Measurements from ENCODE around the gene DESI2. TPM values are rescaled to one million over a fixed set of nuclear protein-coding genes. Genes with fewer than 3 reads are reported as not detected.
"Not testable (repeated sequence)": the region's sequence is repeated elsewhere in the genome, so short reads cannot be mapped to it uniquely, and the experiment has no call there.

DESI2 gene
- total RNA-seq, 2 experiments from 2014 or later: 28.0 to 31.3 TPM

DNA sequence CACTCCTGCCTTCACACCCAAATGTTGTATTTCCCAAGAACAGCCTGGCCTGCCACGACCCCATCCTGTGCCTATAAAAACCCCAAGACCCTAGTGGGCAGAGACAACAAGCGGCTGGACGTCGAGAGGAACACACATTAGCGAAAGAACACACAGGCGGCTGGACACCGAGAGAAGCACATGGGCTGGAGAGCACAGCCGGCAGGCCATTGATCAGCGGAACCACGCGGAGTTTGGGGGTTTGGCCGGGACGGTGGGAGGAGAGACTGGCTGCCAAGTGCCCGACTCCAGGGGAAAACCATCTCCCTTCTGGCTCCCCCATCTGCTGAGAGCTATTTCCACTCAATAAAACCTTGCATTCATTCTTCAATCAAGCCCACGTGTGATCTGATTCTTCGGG, 10.4 kb upstream of the DESI2 start:
- ATAC-seq (ENCODE audit: low read depth): no peak
- H3K27ac Mint-ChIP-seq: no peak overlapping the region

GRCh38 chr1:244642988-244643387, 9.9 kb upstream of the DESI2 start:
- no peak for ATAC-seq (ENCODE audit: low read depth)
- H3K27ac Mint-ChIP-seq: no peak overlapping the region

More for the DNA sequence above, 10.4 kb upstream of the DESI2 start:
- Mint-ChIP-seq H3K36me3 (no peaks in the 10 kb centered on the region), H3K4me3 (no peak overlapping the region), H3K9me3 (no peaks in the 10 kb centered on the region), H3K27me3 (peaks cover 4% of the 10 kb centered on the region), H3K4me1 (no peaks in the 10 kb centered on the region)
- POLR2A ChIA-PET: no interaction called here
- DNase-seq: no peak

GRCh38 chr1:244645414-244645813, 7.5 kb upstream of the DESI2 start:
- Mint-ChIP-seq H3K27me3 (peaks cover 4% of the 10 kb centered on the region), H3K4me1 (peaks cover 2% of the 10 kb centered on the region), H3K9me3 (no peaks in the 10 kb centered on the region), H3K36me3 (no peaks in the 10 kb centered on the region), H3K4me3 (no peak overlapping the region), H3K27ac (no peak overlapping the region)
- POLR2A ChIA-PET: no interaction called here
- no peak for DNase-seq
- no peak for ATAC-seq (ENCODE audit: low read depth)

More at GRCh38 chr1:244642988-244643387, 9.9 kb upstream of the DESI2 start:
- Mint-ChIP-seq H3K36me3 (no peaks in the 10 kb centered on the region), H3K4me3 (no peak overlapping the region), H3K9me3 (no peaks in the 10 kb centered on the region), H3K27me3 (peaks cover 4% of the 10 kb centered on the region), H3K4me1 (no peaks in the 10 kb centered on the region)
- no peak for DNase-seq
- POLR2A ChIA-PET: no interaction called here

GRCh38 chr1:244645890-244646289, 7.0 kb upstream of the DESI2 start:
- ATAC-seq (ENCODE audit: low read depth) (no peak), DNase-seq (no peak)
- H3K9me3 Mint-ChIP-seq: no peaks in the 10 kb centered on the region
- no peak overlapping the region for H3K27ac Mint-ChIP-seq
- POLR2A ChIA-PET: no interaction called here
- no peaks in the 10 kb centered on the region for H3K36me3 Mint-ChIP-seq
- peaks cover 4% of the 10 kb centered on the region for H3K27me3 Mint-ChIP-seq
- peaks cover 5% of the 10 kb centered on the region for H3K4me1 Mint-ChIP-seq
- no peak overlapping the region for H3K4me3 Mint-ChIP-seq

DNA sequence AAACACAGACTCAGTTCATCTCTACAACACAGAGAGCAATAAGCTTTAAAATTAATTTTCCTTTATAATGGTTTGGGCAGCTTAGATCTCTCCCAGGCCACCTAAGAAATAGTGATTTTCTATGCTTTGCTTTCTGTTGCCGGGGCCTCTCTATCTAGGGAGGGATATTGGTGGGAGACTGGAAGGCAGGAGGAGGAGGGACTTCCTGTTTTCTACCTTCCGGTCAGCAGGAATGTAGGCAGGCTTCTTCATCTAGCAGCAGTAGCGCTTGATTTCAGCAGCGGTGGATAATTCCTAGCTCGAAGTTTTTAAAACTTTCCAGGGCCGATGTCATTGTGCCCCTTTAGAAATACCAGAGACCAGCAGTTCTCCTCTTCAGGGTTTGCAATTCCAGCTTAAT, 5.1 kb upstream of the DESI2 start:
- Mint-ChIP-seq H3K36me3 (peaks cover 2% of the 10 kb centered on the region), H3K9me3 (no peaks in the 10 kb centered on the region), H3K4me3 (no peak overlapping the region), H3K27ac (no peak overlapping the region), H3K27me3 (no peaks in the 10 kb centered on the region), H3K4me1 (peaks cover 14% of the 10 kb centered on the region)
- POLR2A ChIA-PET: no interaction called here
- DNase-seq (no peak), ATAC-seq (ENCODE audit: low read depth) (no peak)

DNA sequence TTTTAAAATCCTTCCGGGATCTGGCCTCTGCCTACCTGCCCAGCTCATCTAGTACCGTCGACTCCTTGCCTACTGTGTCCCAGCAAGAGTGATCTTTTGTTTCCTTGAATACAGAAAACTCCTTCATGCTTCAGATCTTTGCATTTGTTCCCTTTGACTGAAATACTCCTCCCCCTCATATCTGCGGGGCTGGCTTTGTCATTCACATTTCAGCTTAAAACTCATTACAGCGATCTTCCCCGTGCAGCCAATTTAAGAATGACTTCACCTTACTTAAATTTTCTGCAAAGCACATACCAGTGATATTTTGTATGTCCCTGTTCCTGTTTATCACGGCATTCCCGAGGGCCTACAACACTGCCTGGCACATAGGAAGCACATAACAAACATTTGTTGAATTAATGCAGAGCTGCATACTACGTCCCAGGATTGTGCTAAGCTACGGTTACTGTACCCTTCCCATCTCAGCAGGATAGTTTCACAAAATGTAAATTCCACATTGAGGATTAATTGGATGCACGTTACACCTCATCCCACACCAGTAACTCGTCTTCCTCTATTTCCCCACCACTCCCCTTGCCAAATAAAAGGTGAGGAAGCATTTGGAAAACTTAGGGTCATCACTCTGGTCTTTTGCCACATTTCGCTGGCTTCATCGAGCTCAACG, 837 bp upstream of the DESI2 start:
- Mint-ChIP-seq H3K27me3 (no peaks in the 10 kb centered on the region), H3K9me3 (no peaks in the 10 kb centered on the region)

DNA sequence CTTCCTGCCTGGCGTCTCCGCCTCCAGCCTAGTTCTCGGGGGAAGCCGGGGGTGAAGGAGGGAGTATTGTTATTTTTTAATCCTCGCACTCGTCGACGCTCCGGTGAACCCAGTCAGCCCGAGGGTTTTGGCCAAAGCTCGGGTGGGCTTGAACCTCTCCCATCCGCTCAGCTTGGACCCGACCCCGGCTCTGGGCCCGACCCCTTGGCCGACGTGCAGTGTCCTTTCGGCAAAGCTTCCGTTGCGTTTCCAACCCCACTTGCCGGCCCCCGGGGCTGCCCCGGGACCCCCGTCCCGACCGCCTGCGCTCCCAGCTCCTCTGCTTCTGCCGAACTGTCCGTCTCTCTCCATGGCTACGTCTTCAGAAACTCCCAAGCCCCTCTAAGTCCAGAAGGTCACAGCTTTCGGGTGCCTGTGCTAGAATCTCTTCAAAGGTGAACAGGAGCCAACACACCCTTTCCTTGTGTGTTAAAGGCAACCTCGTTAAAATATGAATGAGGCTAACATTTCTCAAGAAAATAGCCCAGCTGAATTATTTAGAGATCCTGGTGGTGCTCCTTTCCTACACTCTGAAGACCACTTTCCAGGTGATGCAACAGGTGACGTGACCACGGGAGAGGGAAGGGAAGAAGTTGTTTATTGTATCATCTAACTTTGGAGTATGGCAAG, 647 bp downstream of the DESI2 start:
- Mint-ChIP-seq H3K9me3 (no peaks in the 10 kb centered on the region), H3K27ac (no peak overlapping the region), H3K4me3 (no peak overlapping the region), H3K27me3 (no peaks in the 10 kb centered on the region), H3K36me3 (peaks cover 25% of the 10 kb centered on the region), H3K4me1 (peaks cover 23% of the 10 kb centered on the region)
- DNase-seq (no peak), ATAC-seq (ENCODE audit: low read depth) (no peak)
- POLR2A ChIA-PET: interaction anchor here (0.9 to 2.7 kb wide), 7 partner anchors 77 to 318 kb away, joined by 3 to 11 read pairs (median 4); partner anchors contain the start of gene CATSPERE

More for the DNA sequence above, 837 bp upstream of the DESI2 start:
- ATAC-seq (ENCODE audit: low read depth) (no peak), DNase-seq (no peak)
- peaks cover 18% of the 10 kb centered on the region for H3K4me1 Mint-ChIP-seq
- POLR2A ChIA-PET: interaction anchor here (1.0 to 2.7 kb wide), 5 partner anchors 13 to 319 kb away, joined by 4 to 11 read pairs (median 7); partner anchors contain the start of genes COX20 and HNRNPU
- peak overlapping the region; percentile 84 for H3K27ac Mint-ChIP-seq
- peak overlapping the region; percentile 88 for H3K4me3 Mint-ChIP-seq
- peaks cover 10% of the 10 kb centered on the region for H3K36me3 Mint-ChIP-seq

- DNase-seq: no peak
- peaks cover 23% of the 10 kb centered on the region for H3K4me1 Mint-ChIP-seq
- no peak for ATAC-seq (ENCODE audit: low read depth)
- no peaks in the 10 kb centered on the region for H3K27me3 Mint-ChIP-seq
- POLR2A ChIA-PET: interaction anchor here (1.0 to 2.7 kb wide), 5 partner anchors 76 to 211 kb away, joined by 3 to 11 read pairs (median 4); partner anchors contain the start of gene CATSPERE
- peaks cover 29% of the 10 kb centered on the region for H3K36me3 Mint-ChIP-seq
- H3K9me3 Mint-ChIP-seq: no peaks in the 10 kb centered on the region
- no peak overlapping the region for H3K27ac Mint-ChIP-seq
- H3K4me3 Mint-ChIP-seq: no peak overlapping the region
These were observed 1.4 kb downstream of the DESI2 start for GRCh38 chr1:244654108-244655038.

DNA sequence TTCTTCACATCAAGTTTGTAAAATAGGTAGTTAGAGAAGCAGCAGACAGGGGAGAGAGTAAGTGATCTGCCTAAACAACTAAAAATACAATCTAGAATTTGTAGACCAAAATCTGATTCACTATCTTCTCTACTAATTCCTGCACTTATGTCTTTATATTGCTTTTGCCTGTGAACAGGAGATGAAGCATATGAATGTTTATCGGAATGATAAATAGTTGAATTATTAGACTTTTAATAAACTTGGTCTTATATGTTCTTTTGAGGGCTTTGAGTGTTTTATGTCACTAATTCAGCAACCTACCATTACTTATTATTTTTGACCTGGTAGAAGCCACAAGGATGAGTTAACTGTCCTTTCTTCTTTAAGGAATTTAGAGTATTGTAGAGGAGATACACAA, 2.3 kb downstream of the DESI2 start:
- Mint-ChIP-seq H3K36me3 (peaks cover 36% of the 10 kb centered on the region), H3K9me3 (no peaks in the 10 kb centered on the region), H3K4me3 (no peak overlapping the region), H3K4me1 (peaks cover 22% of the 10 kb centered on the region), H3K27me3 (no peaks in the 10 kb centered on the region), H3K27ac (no peak overlapping the region)
- ATAC-seq (ENCODE audit: low read depth): no peak
- no peak for DNase-seq
- POLR2A ChIA-PET: no interaction called here

DNA sequence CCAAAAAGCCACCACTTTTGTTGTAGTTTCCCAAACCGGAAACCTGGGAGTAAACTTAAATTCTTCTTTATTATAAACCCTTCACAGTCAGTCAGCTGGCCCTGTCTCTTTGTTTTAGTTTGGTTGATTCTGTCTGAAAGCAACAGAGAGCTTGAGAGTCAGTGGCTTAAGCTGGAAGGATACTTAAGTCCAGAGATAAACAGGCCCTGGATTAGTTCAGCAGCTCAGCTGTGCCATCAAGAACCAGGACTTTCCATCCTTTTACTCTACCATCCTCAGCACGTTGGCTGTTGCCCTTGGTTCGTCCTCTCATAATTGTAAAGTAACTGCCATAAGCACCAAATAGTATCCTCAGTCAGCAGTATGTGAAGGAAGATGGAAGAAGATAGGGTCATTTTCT, 4.5 kb downstream of the DESI2 start:
- DNase-seq (no peak), ATAC-seq (ENCODE audit: low read depth) (no peak)
- Mint-ChIP-seq H3K36me3 (peaks cover 47% of the 10 kb centered on the region), H3K27ac (no peak overlapping the region), H3K9me3 (peaks cover 1% of the 10 kb centered on the region), H3K27me3 (no peaks in the 10 kb centered on the region), H3K4me1 (peaks cover 10% of the 10 kb centered on the region), H3K4me3 (no peak overlapping the region)
- POLR2A ChIA-PET: no interaction called here

DNA sequence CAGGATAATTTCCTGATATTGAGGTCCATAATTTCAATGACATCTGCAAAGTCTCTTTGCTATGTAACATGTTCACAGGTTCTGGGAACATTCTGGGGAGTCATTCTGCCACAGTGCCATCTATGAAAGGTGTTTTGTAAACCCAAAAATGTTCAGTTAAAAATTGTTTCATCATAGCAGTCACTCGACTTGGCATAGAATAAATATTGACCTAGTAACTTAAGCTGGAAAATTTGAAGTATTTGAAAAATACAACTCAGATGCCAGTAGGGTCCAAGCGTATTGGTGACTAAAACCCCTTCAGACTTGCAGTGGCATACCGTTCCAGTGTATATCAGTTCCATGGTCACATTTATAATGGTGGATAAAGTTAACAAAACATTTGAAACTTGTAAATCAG, 6.8 kb downstream of the DESI2 start:
- no peak for DNase-seq
- Mint-ChIP-seq H3K27ac (no peak overlapping the region), H3K4me3 (no peak overlapping the region), H3K27me3 (no peaks in the 10 kb centered on the region), H3K4me1 (peaks cover 9% of the 10 kb centered on the region), H3K9me3 (peaks cover 1% of the 10 kb centered on the region), H3K36me3 (peaks cover 51% of the 10 kb centered on the region)
- ATAC-seq (ENCODE audit: low read depth): no peak
- POLR2A ChIA-PET: no interaction called here

DNA sequence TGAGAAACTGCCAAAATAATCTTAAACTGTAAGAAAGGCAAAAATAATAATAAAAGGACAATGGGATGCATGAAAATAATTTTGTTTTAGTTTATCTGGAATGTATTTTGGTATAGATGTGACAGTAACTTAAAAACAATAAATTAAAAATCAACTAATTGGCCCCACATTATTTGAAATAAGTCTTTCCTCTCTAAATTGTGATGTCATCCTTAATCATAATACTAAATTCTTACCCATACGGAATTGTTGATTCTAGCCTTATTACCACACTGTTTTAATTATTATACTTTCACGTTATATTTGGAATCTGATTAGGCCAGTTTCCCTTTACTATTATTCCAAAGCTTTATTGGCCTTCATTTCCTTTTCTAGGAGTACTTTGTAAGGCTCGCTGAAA, 7.7 kb downstream of the DESI2 start:
- Mint-ChIP-seq H3K9me3 (peaks cover 1% of the 10 kb centered on the region), H3K27me3 (no peaks in the 10 kb centered on the region), H3K4me1 (peaks cover 9% of the 10 kb centered on the region), H3K4me3 (no peak overlapping the region), H3K36me3 (peaks cover 51% of the 10 kb centered on the region), H3K27ac (no peak overlapping the region)
- POLR2A ChIA-PET: no interaction called here
- ATAC-seq (ENCODE audit: low read depth): no peak
- DNase-seq: no peak

DNA sequence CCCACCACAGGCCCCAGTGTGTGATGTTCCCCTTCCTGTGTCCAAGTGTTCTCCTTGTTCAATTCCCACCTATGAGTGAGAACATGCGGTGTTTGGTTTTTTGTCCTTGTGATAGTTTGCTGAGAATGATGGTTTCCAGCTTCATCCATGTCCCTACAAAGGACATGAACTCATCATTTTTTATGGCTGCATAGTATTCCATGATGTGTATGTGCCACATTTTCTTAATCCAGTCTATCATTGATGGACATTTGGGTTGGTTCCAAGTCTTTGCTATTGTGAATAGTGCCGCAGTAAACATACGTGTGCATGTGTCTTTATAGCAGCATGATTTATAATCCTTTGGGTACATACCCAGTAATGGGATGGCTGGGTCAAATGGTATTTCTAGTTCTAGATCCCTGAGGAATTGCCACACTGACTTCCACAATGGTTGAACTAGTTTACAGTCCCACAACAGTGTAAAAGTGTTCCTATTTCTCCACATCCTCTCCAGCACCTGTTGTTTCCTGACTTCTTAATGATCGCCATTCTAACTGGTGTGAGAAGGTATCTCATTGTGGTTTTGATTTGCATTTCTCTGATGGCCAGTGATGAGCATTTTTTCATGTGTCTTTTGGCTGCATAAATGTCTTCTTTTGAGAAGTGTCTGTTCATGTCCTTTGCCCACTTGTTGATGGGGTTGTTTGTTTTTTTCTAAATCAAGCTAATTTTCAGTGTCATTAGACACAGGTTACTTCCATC, 8.8 kb downstream of the DESI2 start:
- POLR2A ChIA-PET; H3K4me1 Mint-ChIP-seq; DNase-seq; H3K4me3 Mint-ChIP-seq; H3K9me3 Mint-ChIP-seq; H3K27me3 Mint-ChIP-seq; H3K27ac Mint-ChIP-seq; ATAC-seq (ENCODE audit: low read depth): not testable (repeated sequence)
- H3K36me3 Mint-ChIP-seq: peaks cover 46% of the 10 kb centered on the region
